Upper lobe of left lung (tissue), 6 donors: ENCODE measurements around the gene SRBD1. TPM values are rescaled to one million over a fixed set of nuclear protein-coding genes. Genes with fewer than 3 reads are reported as not detected.

Experiments used
- ATAC-seq, 2 donors: fragments of 200-7000 bp; cut with Tn5 transposase; one replicate each; pipeline ENCODE4 v1.9.1; 2022; ENCODE audit warnings: mild to moderate bottlenecking in 2 of 2, moderate library complexity in 2 of 2; ENCODE audit not compliant: low FRiP score in 2 of 2
- DNase-seq, 2 donors: peaks; one replicate each; pipeline ENCODE4 v3.0.0-alpha.2; 2019 to 2020
- H3K27ac ChIP-seq, 4 donors: fragments of 200-600 bp; sonication (generic); one replicate each; pipeline ENCODE4 v1.5.1; 2016 to 2019
- H3K27me3 ChIP-seq, 4 donors: fragments of 200-600 bp; sonication (generic); one replicate each; pipeline ENCODE4 v1.5.1; 2017 to 2019
- H3K36me3 ChIP-seq, 4 donors: fragments of 200-600 bp; sonication (generic); one replicate each; pipeline ENCODE4 v1.5.1; 2016 to 2019
- H3K4me1 ChIP-seq, 4 donors: fragments of 200-600 bp; sonication (generic); one replicate each; pipeline ENCODE4 v1.5.1; 2018 to 2019
- H3K4me3 ChIP-seq, 4 donors: fragments of 200-600 bp; sonication (generic); one replicate each; pipeline ENCODE4 v1.5.1; 2017 to 2019; ENCODE audit warnings: mild to moderate bottlenecking in 2 of 4, moderate library complexity in 1 of 4
- H3K9me3 ChIP-seq, 4 donors: fragments of 200-600 bp; sonication (generic); one replicate each; pipeline ENCODE4 v1.5.1; 2018 to 2019
- CTCF ChIP-seq, 6 experiments: fragments of 450-650 bp in 4 of 6; fragments of 200-600 bp in 2 of 6; sonication (generic) in 2 of 6; IDR thresholded peaks; one replicate each; pipeline ENCODE4 v1.5.1; 2016 to 2019; ENCODE audit warnings: antibody characterized with exemption in 6 of 6
- EP300 ChIP-seq, 4 donors: sonication (generic); formaldehyde crosslinking; IDR thresholded peaks; one replicate each; pipeline ENCODE4 v1.5.1; 2017; ENCODE audit warnings: antibody characterized with exemption in 4 of 4, control low read depth in 2 of 4
- POLR2A ChIP-seq, 4 donors: fragments of 450-650 bp; IDR thresholded peaks; one replicate each; pipeline ENCODE4 v1.5.1; 2016 to 2017; ENCODE audit warnings: antibody characterized with exemption in 4 of 4, mild to moderate bottlenecking in 2 of 4
- POLR2AphosphoS5 ChIP-seq, 2 donors: sonication (generic); formaldehyde crosslinking; IDR thresholded peaks; one replicate each; pipeline ENCODE4 v1.5.1; 2017; ENCODE audit warnings: antibody characterized with exemption in 2 of 2
- WGBS, 2 donors: methylation state at CpG; one replicate each; pipeline ENCODE4 v1.1.5; 2017 to 2018; 5-methylcytosine and 5-hydroxymethylcytosine counted together
- total RNA-seq, 6 donors: library from RNA; depleted of rRNA in 4 of 6; stranded (reverse); fragments of >200 nt in 4 of 6; gene quantifications; one replicate each; pipeline versions ENCODE4 v1.1.0 to v1.2.1, GENCODE V29; 2016 to 2021
- donor health status: DM: no; HTN: no; CAD: no; lungs with moderate emphysema.
- donor health status: DM: no; HTN: yes; CAD: no; lungs with severe emphysema.

SRBD1 gene
- total RNA-seq, 6 donors from 2014 or later = 16.4 to 38.3 (median 19.0) TPM

- DNase-seq (no peak), ATAC-seq (no peak)
- Histone ChIP-seq H3K27me3 (no peaks in the 10 kb centered on the region), H3K4me3 (no peak overlapping the region), H3K4me1 (no peaks in the 10 kb centered on the region), H3K9me3 (no peaks in the 10 kb centered on the region), H3K36me3 (peaks cover 0 to 4% (median 0%) of the 10 kb centered on the region in 4 donors), H3K27ac (no peak overlapping the region)
- WGBS, 2 donors = 86 to 90% methylated on average over 2 of the region's 2 CpGs
- TF ChIP-seq POLR2AphosphoS5 (IDR thresholded peaks at IDR 0.05) (no peak), CTCF (IDR thresholded peaks at IDR 0.05) (no peak), POLR2A (IDR thresholded peaks at IDR 0.05) (no peak), EP300 (IDR thresholded peaks at IDR 0.05) (no peak)
Measured at GRCh38 chr2:45450634-45451033, 160.4 kb downstream of the SRBD1 start.

GRCh38 chr2:45448217-45448616, 162.8 kb downstream of the SRBD1 start:
- Histone ChIP-seq H3K4me3 (no peak overlapping the region), H3K4me1 (no peaks in the 10 kb centered on the region), H3K36me3 (peaks cover 0 to 4% (median 0%) of the 10 kb centered on the region in 4 donors), H3K27me3 (no peaks in the 10 kb centered on the region), H3K27ac (no peak overlapping the region), H3K9me3 (no peaks in the 10 kb centered on the region)
- no peak for ATAC-seq
- TF ChIP-seq POLR2AphosphoS5 (IDR thresholded peaks at IDR 0.05) (no peak), EP300 (IDR thresholded peaks at IDR 0.05) (no peak), POLR2A (IDR thresholded peaks at IDR 0.05) (no peak), CTCF (IDR thresholded peaks at IDR 0.05) (no peak)
- 96 to 97% methylated on average over 3 of the region's 3 CpGs for WGBS, 2 donors
- DNase-seq = no peak

GRCh38 chr2:45446016-45446415, 165.1 kb downstream of the SRBD1 start:
- no peak for ATAC-seq
- Histone ChIP-seq H3K36me3 (peaks cover 0 to 4% (median 0%) of the 10 kb centered on the region in 4 donors), H3K27me3 (no peaks in the 10 kb centered on the region), H3K4me3 (no peak overlapping the region), H3K27ac (no peak overlapping the region), H3K9me3 (no peaks in the 10 kb centered on the region), H3K4me1 (no peaks in the 10 kb centered on the region)
- WGBS, 2 donors = 87 to 100% methylated on average over 2 of the region's 2 CpGs
- TF ChIP-seq CTCF (IDR thresholded peaks at IDR 0.05) = no peak
- TF ChIP-seq POLR2AphosphoS5 (IDR thresholded peaks at IDR 0.05) = no peak
- no peak for TF ChIP-seq EP300 (IDR thresholded peaks at IDR 0.05)
- TF ChIP-seq POLR2A (IDR thresholded peaks at IDR 0.05) = no peak
- no peak for DNase-seq

- Histone ChIP-seq H3K9me3 (no peaks in the 10 kb centered on the region), H3K27me3 (no peaks in the 10 kb centered on the region), H3K36me3 (peaks cover 0 to 4% (median 0%) of the 10 kb centered on the region in 4 donors), H3K4me3 (no peak overlapping the region), H3K4me1 (no peaks in the 10 kb centered on the region), H3K27ac (no peak overlapping the region)
- ATAC-seq = no peak
- no peak for DNase-seq
- 79 to 84% methylated on average over 1 of the region's 1 CpG for WGBS, 2 donors
- TF ChIP-seq EP300 (IDR thresholded peaks at IDR 0.05) (no peak), CTCF (IDR thresholded peaks at IDR 0.05) (no peak), POLR2A (IDR thresholded peaks at IDR 0.05) (no peak), POLR2AphosphoS5 (IDR thresholded peaks at IDR 0.05) (no peak)
Measured at GRCh38 chr2:45445037-45445436, 166.0 kb downstream of the SRBD1 start.

GRCh38 chr2:45443012-45443411, 168.1 kb downstream of the SRBD1 start:
- 88 to 96% methylated on average over 1 of the region's 1 CpG for WGBS, 2 donors
- H3K27ac ChIP-seq = no peak overlapping the region
- H3K36me3 ChIP-seq = peaks cover 0 to 4% (median 0%) of the 10 kb centered on the region in 4 donors
- no peaks in the 10 kb centered on the region for H3K9me3 ChIP-seq
- ATAC-seq = no peak
- TF ChIP-seq EP300 (IDR thresholded peaks at IDR 0.05) (no peak), POLR2A (IDR thresholded peaks at IDR 0.05) (no peak), POLR2AphosphoS5 (IDR thresholded peaks at IDR 0.05) (no peak), CTCF (IDR thresholded peaks at IDR 0.05) (no peak)
- DNase-seq = no peak
- no peaks in the 10 kb centered on the region for H3K27me3 ChIP-seq
- no peaks in the 10 kb centered on the region for H3K4me1 ChIP-seq
- H3K4me3 ChIP-seq = no peak overlapping the region
